ENCODE results near the gene CUEDC1.

CUEDC1 gene

DNA sequence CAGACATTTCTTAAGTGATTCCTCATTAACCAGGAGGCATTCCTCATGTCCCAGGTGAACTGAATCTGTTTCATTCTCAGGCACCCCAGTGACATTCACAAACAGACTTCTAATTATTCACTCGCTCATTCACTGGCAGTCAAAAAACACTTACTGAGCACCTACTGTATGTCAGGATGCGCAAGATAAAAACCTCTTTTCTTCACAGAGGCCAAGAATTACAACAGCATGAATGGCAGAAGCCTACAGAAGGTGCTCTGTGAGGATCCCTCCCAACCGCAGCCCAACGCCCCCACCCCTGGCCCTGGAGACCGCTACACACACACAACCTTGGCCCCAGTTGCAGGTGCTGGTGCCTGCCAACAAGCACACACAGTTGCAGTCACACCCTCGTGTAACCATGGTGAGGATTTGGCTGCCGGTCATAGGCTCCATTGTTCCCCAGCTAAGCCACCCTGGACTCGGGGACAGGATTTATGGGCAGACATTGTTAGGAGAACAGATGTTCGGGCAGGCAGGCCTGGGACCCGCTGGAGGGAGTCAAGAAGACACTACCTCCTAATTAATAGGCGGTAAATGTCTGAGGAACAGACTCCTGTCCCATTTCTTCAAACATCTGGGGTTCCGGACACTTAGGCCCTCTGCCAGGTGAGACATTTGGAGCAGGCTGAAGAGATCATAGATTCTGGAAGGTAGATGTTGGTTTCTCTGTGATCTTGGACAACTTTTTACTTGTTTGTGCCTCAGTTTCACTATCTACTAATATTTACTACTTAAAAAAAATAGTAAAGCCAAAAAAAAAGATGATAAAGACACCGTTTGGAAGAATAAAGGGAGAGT is 43.2 kb downstream of the CUEDC1 start:
- TF ChIP-seq JUND (IDR thresholded peaks at IDR 0.05; ENCODE audit: low read depth): no peak
- in situ Hi-C loops (cut with HindIII; ENCODE audit: low pct_unique_long_range_greater_than_20kb, low sequenced_read_pairs): no loop called here
- peak in 1 of 2 experiments; percentile 70 for DNase-seq (ENCODE audit: low read depth in 1 of 2, low spot score in 1 of 2)

DNA sequence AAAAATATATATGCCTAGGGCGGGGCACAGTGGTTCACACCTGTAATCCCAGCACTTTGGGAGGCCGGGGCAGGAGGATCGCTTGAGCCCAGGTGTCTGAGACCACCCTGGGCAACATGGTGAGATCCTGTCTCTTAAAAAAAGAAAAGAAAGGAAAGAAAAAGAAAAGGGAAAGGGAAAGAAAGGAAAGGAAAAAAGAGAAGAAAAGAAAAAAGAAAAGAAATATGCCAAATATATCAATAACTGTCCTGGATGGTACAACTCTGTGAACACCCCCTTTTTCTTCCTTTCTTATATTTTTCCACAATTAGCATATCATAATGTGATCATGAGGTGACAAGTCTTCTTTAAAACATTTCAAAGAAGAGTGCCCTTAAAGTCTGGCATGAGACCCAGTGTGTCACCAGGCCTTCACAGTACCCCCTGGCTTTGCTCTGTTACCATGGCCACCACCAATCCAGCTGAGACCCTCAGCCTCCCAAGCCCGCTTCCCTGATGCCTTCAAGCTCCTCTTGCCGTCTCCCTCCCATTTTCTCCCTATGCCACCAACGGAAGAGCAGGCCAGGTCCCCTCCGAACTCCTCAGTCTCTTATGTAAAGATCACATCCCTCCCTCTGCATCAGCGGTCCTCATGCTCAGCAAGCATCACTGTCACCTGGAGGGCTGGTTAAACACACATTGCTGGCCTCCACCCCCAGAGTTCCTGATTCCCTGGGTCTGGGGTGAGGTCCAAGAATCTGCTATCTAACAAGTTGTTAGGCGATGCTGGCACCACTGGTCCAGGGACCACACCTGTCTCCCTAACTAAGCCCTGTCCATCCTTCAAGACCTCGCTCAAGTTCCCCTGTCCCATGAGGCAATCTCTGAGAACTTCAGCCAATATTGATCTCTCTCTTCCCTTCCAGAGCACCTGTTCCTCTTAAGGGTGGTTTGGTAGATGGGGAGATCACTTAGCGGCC is 44.5 kb downstream of the CUEDC1 start:
- in situ Hi-C loops (cut with HindIII; ENCODE audit: low pct_unique_long_range_greater_than_20kb, low sequenced_read_pairs): no loop called here
- no peak for TF ChIP-seq JUND (IDR thresholded peaks at IDR 0.05; ENCODE audit: low read depth)
- DNase-seq (ENCODE audit: low read depth in 1 of 2, low spot score in 1 of 2): no peak

DNA sequence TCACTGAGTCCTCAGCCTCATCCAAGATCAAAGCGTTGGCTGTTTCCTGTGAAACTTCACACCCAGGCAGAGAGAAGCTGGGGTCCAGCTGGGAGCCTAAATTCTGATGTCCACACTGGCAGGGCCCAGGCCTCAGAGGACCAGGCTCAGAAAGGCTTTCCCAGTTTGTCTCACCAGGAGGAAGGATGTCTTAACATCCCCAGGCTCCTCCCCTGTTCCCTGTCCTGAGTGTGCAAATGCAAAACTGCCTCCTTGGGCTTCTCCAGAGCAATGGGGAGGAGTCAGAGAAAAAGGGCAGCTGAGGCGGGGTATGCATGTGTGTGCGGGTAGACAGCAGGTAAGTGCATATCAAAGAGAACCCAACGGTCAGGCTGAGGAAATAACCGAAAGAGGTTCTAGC is 45.7 kb downstream of the CUEDC1 start:
- TF ChIP-seq JUND (IDR thresholded peaks at IDR 0.05; ENCODE audit: low read depth): no peak
- no peak for DNase-seq (ENCODE audit: low read depth in 1 of 2, low spot score in 1 of 2)
- in situ Hi-C loops (cut with HindIII; ENCODE audit: low pct_unique_long_range_greater_than_20kb, low sequenced_read_pairs): no loop called here

DNA sequence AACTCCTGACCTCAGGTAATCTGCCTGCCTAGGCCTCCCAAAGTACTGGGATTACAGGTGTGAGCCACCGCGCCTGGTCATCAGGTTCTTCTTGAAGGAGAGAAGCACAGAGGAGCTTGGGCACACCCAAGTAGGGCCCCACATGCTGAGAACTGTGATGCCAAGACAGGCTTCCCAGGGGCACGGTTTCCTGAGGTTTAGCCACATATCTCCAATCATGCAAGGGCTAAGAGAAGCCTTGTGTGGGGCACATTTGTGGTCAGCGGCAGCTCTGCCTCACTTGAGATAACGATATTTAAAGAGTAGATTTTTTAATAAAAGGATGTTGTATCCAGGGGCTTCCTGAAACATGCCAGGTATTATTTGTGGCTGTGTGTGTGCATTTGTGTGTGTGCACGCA is 46.9 kb downstream of the CUEDC1 start:
- TF ChIP-seq JUND (IDR thresholded peaks at IDR 0.05; ENCODE audit: low read depth): no peak
- no peak for DNase-seq (ENCODE audit: low read depth in 1 of 2, low spot score in 1 of 2)
- in situ Hi-C loops (cut with HindIII; ENCODE audit: low pct_unique_long_range_greater_than_20kb, low sequenced_read_pairs): no loop called here

DNA sequence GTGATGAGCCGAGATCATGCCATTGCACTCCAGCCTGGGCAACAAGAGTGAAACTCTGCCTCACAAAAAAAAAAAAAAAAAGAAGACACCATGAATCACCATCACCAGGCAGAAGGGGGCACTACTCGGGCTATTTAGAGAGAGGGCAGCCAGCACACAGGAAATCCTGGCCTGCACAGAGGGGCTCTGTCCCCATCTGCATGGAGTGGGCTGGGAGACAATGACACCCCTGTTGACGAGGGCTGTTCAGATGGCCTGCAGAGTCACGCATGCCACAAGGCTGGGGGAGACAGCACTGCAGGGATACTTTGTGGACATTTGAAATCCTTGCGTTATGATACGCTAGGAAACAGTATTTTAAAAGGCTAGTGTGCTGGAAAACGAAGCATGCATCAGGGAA is 48.3 kb downstream of the CUEDC1 start:
- DNase-seq (ENCODE audit: low read depth in 1 of 2, low spot score in 1 of 2): no peak
- in situ Hi-C loops (cut with HindIII; ENCODE audit: low pct_unique_long_range_greater_than_20kb, low sequenced_read_pairs): no loop called here

DNA sequence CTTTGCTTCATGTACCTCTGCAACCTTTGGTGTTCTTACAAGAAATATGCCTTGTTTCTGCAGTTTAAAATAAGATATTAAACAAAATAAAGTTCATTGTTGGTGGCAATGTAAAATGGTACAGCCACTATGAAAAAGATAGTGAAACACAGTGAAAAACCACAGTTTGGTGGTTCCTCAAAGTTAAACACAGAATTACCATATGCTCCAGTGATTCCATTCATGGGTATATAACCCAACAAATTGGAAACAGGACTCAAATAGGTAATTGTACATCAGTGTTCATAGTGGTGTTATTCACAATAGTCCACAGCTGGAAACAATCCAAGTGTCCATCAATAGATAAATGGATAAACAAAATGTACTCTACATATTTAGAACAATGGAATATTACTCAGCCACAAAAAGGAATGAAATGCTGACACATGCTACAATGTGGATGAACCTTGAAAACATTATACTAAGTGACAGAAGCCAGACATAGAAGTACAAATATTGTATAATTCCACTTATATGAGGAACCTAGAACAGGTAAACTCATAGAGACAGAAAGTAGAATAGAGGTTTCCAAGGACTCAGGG is 49.2 kb downstream of the CUEDC1 start:
- TF ChIP-seq JUND (IDR thresholded peaks at IDR 0.05; ENCODE audit: low read depth): no peak
- no peak for DNase-seq (ENCODE audit: low read depth in 1 of 2, low spot score in 1 of 2)
- in situ Hi-C loops (cut with HindIII; ENCODE audit: low pct_unique_long_range_greater_than_20kb, low sequenced_read_pairs): no loop called here

More for the DNA sequence above, 48.3 kb downstream of the CUEDC1 start:
- no peak for TF ChIP-seq JUND (IDR thresholded peaks at IDR 0.05; ENCODE audit: low read depth)

DNA sequence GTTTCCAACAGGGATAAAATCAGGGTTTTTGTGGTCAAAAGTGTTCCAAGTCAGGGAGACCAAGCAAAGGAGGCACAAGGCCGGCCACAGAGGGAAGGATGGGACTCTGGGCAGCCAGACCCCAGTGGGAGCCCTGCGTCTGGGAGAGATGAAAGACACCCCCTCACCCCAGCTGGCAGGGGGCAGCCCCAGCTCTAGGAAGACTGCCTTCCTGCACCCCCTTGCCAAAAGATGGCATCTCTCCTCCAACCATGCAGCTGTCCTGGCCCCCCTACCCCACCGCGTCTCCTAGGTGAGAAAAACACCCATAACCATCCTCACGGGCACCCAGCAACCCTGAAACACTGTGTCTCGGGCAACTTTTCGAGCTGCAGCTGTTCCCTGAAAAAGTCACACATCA is 51.3 kb downstream of the CUEDC1 start:
- no peak for TF ChIP-seq JUND (IDR thresholded peaks at IDR 0.05; ENCODE audit: low read depth)
- DNase-seq (ENCODE audit: low read depth in 1 of 2, low spot score in 1 of 2): no peak
- in situ Hi-C loops (cut with HindIII; ENCODE audit: low pct_unique_long_range_greater_than_20kb, low sequenced_read_pairs): no loop called here

DNA sequence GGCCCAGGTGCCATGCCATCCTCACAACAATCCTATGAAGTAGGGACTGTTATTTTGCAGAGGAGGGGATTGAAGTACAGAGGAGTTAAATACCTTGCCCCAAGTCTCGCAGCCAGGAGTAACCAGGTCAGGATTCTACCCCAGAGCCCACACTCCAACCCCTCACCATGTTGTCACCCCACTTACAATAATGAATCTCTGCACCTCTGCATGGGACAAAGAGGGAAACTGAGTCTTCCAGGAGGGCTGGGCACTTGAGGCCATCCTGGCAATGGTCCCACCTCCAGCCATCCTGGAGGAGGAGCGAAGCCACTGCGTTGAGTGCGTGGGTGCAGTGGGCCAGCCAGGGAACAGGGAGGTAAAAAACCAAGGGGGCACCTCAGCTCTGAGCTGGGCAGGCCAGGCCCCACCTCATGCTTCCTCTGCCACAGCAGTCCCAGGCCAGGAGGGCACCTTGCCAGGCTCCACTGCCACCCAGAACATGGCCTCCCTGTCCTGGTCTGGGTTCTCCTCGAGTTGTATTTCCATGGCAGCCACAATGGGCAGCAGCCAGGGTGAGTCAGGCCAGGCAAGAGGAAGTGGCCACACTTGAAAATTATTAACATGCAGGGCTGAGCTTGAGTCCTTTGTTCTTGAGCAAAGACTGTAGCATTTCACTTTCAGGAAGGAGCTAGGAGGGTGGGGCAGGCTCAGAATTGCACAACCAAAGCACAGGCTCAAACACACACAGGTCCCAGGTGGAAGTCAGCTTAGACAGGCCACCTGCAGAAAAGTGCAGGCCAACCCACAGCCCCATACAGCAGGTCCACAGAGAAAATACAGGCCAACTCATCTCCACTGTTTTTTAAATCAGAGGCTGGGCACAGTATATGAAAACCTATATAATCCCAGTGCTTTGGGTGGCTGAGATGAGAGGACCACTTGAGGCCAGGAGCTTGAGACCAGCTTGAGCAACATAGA is 52.1 kb downstream of the CUEDC1 start:
- no peak for TF ChIP-seq JUND (IDR thresholded peaks at IDR 0.05; ENCODE audit: low read depth)
- in situ Hi-C loops (cut with HindIII; ENCODE audit: low pct_unique_long_range_greater_than_20kb, low sequenced_read_pairs): no loop called here
- DNase-seq (ENCODE audit: low read depth in 1 of 2, low spot score in 1 of 2): peak; percentile 76 to 95

DNA sequence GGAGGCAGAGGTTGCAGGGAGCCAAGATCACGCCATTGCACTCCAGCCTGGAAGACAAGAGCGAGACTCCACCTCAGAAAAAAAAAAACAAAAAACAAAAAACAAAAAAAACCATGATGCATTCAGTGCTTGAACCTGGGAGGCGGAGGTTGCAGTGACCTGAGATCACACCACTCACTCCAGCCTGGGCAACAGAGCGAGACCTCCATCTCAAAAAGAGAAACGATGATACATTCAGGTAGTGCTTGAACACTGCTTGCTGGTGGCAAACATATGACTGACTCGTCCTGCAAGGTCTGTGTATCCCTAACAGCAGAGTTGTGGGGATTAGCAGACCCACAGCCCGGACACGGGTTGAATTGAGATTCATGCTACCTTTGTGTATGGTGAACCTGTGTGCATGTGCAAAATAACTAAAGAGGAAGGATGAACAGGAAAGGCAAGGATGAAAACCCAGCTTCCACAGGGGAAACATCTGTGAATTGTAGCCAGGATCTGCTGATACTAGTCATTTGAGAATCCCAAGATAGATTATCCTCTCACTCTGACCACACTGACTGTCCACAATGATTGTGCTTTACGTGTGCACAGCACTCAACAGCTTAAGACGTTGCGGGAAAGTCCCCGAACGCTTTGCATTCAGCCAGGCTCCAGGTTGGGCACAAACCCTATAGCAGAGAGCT is 53.0 kb downstream of the CUEDC1 start:
- in situ Hi-C loops (cut with HindIII; ENCODE audit: low pct_unique_long_range_greater_than_20kb, low sequenced_read_pairs): no loop called here
- DNase-seq (ENCODE audit: low read depth in 1 of 2, low spot score in 1 of 2): no peak
- TF ChIP-seq JUND (IDR thresholded peaks at IDR 0.05; ENCODE audit: low read depth): no peak

DNA sequence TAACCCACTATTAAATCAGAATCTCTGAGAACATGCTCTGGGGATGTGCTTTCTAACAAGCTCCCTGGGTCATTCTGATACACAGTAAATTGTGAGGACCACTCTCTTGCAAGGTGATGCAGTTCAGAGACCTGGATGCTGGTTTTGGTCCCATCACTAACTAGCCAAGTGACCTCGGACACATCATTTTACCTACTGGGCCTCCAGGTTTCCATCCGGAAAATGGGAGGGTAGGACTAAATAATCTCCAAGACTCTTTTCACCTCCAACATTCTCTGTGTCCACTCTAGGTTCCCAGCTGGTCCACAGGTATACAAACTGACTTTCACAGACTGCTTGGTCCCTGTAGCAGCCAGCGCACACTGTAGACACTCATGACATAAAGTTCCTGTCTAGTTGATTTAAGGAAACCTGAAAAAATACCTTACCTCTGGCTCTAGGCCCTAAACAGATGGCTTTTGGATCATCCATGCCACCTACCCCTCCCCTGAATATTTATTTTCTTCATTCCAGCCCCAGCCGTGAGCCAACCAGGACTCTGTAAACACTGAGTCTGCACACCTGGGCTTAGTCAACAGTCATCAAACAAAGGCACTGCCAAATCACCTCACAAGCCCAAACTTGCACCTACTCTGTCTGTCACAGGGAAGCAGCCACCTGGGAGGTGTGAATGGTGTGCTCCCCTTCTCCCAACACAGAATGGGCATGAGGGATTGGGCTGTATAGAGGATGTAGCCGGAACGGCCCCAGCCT is 54.0 kb downstream of the CUEDC1 start:
- TF ChIP-seq JUND (IDR thresholded peaks at IDR 0.05; ENCODE audit: low read depth): no peak; the same call in 1 of the 2 replicates
- in situ Hi-C loops (cut with HindIII; ENCODE audit: low pct_unique_long_range_greater_than_20kb, low sequenced_read_pairs): no loop called here
- peak; percentile 87 to 100 for DNase-seq (ENCODE audit: low read depth in 1 of 2, low spot score in 1 of 2)

DNA sequence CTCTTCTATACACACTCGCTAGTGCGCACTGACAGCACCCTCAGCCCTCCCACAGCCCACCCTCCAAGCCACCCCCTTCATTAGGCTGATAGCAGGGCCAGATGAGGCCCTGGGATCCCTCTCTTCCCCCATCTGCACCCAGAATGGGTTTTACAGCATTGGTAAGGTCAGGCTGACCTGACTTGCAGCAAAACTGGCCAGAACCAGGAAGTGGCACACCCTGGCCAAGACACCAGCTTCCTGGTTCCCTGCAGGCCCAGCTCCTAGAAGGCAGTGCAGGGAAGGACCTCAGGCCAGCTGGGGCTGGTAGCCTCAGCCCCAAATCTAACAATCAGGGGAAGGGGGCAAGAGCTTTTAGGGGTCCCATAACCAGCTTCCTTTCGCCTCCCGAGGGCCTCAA is 55.4 kb downstream of the CUEDC1 start:
- in situ Hi-C loops (cut with HindIII; ENCODE audit: low pct_unique_long_range_greater_than_20kb, low sequenced_read_pairs): no loop called here
- DNase-seq (ENCODE audit: low read depth in 1 of 2, low spot score in 1 of 2): peak; percentile 71 to 99
- TF ChIP-seq JUND (IDR thresholded peaks at IDR 0.05; ENCODE audit: low read depth): peak; percentile 90; the same call in 1 of the 2 replicates
